GM12873 (cell line): Measurements from ENCODE around the gene PAQR3.

ENCODE experiments used
- CTCF ChIP-seq: IDR thresholded peaks from 2 replicates; pipeline ENCODE4 v1.5.1; 2012; ENCODE audit warnings: low read depth, mild to moderate bottlenecking, moderate library complexity, low read length, control low read depth; ENCODE audit not compliant: insufficient read depth; ENCODE audit errors: missing control alignments

The PAQR3 gene

GRCh38 chr4:78902298-78902697 lies 36.9 kb downstream of the PAQR3 start:
- no peak for TF ChIP-seq CTCF

- no peak for TF ChIP-seq CTCF
Observed at GRCh38 chr4:78901882-78902281, 37.4 kb downstream of the PAQR3 start.

- TF ChIP-seq CTCF = no peak
Observed at GRCh38 chr4:78899302-78899701, 39.9 kb downstream of the PAQR3 start.

GRCh38 chr4:78889955-78890354 lies 49.3 kb downstream of the PAQR3 start:
- TF ChIP-seq CTCF = no peak

- no peak for TF ChIP-seq CTCF
Observed at GRCh38 chr4:78885598-78885997, 53.6 kb downstream of the PAQR3 start.

- no peak for TF ChIP-seq CTCF
Observed at GRCh38 chr4:78880874-78881492, 58.3 kb downstream of the PAQR3 start.

GRCh38 chr4:78878031-78878430 lies 61.2 kb downstream of the PAQR3 start:
- TF ChIP-seq CTCF = no peak
